Measurements from ENCODE around the gene CBY3. TPM values are rescaled to one million over a fixed set of nuclear protein-coding genes. Genes with fewer than 3 reads are reported as not detected.

Gene CBY3
- total and polyA plus RNA-seq, 2 of the 4 experiments (the other 2 are of a cell fraction): 0.18 TPM; not detected in 1

DNA sequence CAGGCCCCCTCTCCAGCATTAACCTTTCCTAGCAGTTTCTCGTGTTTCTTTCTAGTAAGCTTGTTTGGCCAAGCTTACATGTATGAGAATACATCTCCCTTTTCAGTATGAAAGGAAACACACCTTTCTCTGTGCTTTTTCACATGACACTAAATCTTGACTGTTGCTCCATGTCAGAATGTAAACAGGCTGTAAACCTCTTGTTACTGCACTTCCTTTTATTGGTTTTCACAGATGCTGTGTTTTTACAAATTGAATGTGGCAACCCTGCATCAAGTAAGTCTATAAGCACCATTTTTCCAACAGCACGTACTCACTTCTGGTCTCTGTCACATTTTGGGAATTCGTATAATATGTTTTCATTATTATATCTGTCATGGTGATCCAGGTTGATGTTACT, 15.8 kb upstream of the CBY3 start:
- 83% methylated on average over 1 of the region's 3 CpGs; no CpG with 5 or more reads in 1 of the 2 experiments for WGBS, 2 experiments (ENCODE audit: extremely low coverage in 2 of 2, insufficient read length in 1 of 2)
- no peak overlapping the region for H3K4me3 ChIP-seq (ENCODE audit: insufficient read depth, low read depth, low read length)
- no peak overlapping the region for H4K8ac ChIP-seq (ENCODE audit: low read depth in 2 of 2, low read length in 2 of 2)
- POLR2A ChIA-PET (ENCODE audit: unreplicated experiment): no interaction called here
- H4K20me1 ChIP-seq (ENCODE audit: insufficient read depth, low read length): peaks cover 18% of the 10 kb centered on the region
- no peak overlapping the region for H2BK15ac ChIP-seq (ENCODE audit: low read depth, low read length)
- dilution Hi-C loops (cut with HindIII; ENCODE audit: low sequenced_read_pairs, unreplicated experiment) (no loop called here), in situ Hi-C loops (cut with MboI; ENCODE audit: low sequenced_read_pairs) (no loop called here), intact Hi-C loops (cut with micrococcal nuclease) (loop anchor here (5.0 kb wide), 2 partner anchors 36 to 74 kb away; partner anchors contain the start of genes HNRNPH1 and MAML1)
- H2AK9ac ChIP-seq (replicated peaks; ENCODE audit: low read depth, low read length, poor library complexity): no peak overlapping the region
- H3K4ac ChIP-seq (ENCODE audit: low read depth, low read length): no peak overlapping the region
- DNase-seq (no peak), ATAC-seq (ENCODE audit: low read depth) (no peak)
- no peak overlapping the region for H2AFZ ChIP-seq (replicated peaks; ENCODE audit: low read length, poor library complexity)
- peaks cover 8% of the 10 kb centered on the region for H3K36me3 ChIP-seq (ENCODE audit: control insufficient read depth, insufficient read depth, low read length)
- no peak overlapping the region for H3K9ac ChIP-seq (ENCODE audit: low read depth, low read length)
- no peak overlapping the region for H4K91ac ChIP-seq (ENCODE audit: insufficient read depth, low read depth, low read length)
- H2BK120ac ChIP-seq (ENCODE audit: low read depth, low read length): no peak overlapping the region
- H3K9me1 ChIP-seq (ENCODE audit: insufficient read depth, low read length): peaks cover 4% of the 10 kb centered on the region; the same call in 1 of the 2 replicates
- H2AK5ac ChIP-seq (ENCODE audit: low read depth, low read length): no peak overlapping the region
- no peak overlapping the region for H2BK5ac ChIP-seq (ENCODE audit: low read depth, low read length, poor library complexity, severe bottlenecking)
- H3K14ac ChIP-seq (replicated peaks; ENCODE audit: low read depth, low read length): no peak overlapping the region
- peaks cover 16 to 26% of the 10 kb centered on the region in 2 experiments for H3K79me1 ChIP-seq (ENCODE audit: low read depth in 1 of 2, low read length in 2 of 2)
- no TSS peak for BruUV-seq (replicated peaks)
- H2BK20ac ChIP-seq (ENCODE audit: low read depth, low read length): no peak overlapping the region
- peak overlapping the region; percentile 61 for H3K23ac ChIP-seq (ENCODE audit: low read depth, low read length)
- H3K18ac ChIP-seq (ENCODE audit: low read depth, low read length): no peak overlapping the region
- no peaks in the 10 kb centered on the region for H3K27me3 ChIP-seq (ENCODE audit: control insufficient read depth, insufficient read depth, low read length)
- TF ChIP-seq SMC3 (IDR thresholded peaks at IDR 0.05; ENCODE audit: low read depth, low read length): no peak
- no peak for TF ChIP-seq RCOR1 (IDR thresholded peaks at IDR 0.05; ENCODE audit: insufficient replicate concordance, low read length)
- no peak for TF ChIP-seq MAZ (IDR thresholded peaks at IDR 0.05; ENCODE audit: borderline replicate concordance, low read depth, low read length)
- TF ChIP-seq FOS (IDR thresholded peaks at IDR 0.05; ENCODE audit: low read depth, low read length): no peak
- TF ChIP-seq CHD1 (IDR thresholded peaks at IDR 0.05; ENCODE audit: low read depth, low read length): no peak
- H3K4me1 ChIP-seq (ENCODE audit: control insufficient read depth, insufficient read depth, low read length): peaks cover 2% of the 10 kb centered on the region; the same call in 1 of the 2 replicates
- no peak overlapping the region for H3K4me2 ChIP-seq (ENCODE audit: low read depth, low read length)
- no peak overlapping the region for H4K5ac ChIP-seq (ENCODE audit: low read depth, low read length)
- no peaks in the 10 kb centered on the region for H3K9me3 ChIP-seq (ENCODE audit: control insufficient read depth, insufficient read depth, low read length)
- H3K27ac ChIP-seq (ENCODE audit: insufficient read depth, low read length): no peak overlapping the region
- no peak overlapping the region for H3K56ac ChIP-seq (ENCODE audit: extremely low read depth, insufficient read depth, low read length)
- CTCF ChIA-PET: interaction anchor here (0.7 kb wide), 1 partner anchor 87 kb away, joined by 3 read pairs; no protein-coding TSS in a partner anchor
